GM10248 (cell line): ENCODE measurements around the gene DRC1.

Experiments
- CTCF ChIA-PET: fragments of 300-600 bp; sonication (Branson Sonifier 250); formaldehyde crosslinking; extraction: SDS; loops from one replicate; lab custom pipeline; 2021; ENCODE audit warnings: antibody characterized with exemption; lab: Yijun Ruan, JAX
- POLR2A ChIA-PET: fragments of 350-650 bp; sonication (Branson Sonifier 250); formaldehyde crosslinking; extraction: SDS; loops from one replicate; lab custom pipeline; 2020; ENCODE audit warnings: antibody characterized with exemption; lab: Yijun Ruan, JAX
- DNase-seq: peaks from one replicate; pipeline ENCODE4 v3.0.0; 2012; ENCODE audit errors: extremely low spot score
- CTCF ChIP-seq: IDR thresholded peaks from 2 replicates; pipeline ENCODE4 v1.5.1; 2012; ENCODE audit warnings: mild to moderate bottlenecking, low read depth; ENCODE audit errors: extremely low read depth, missing control alignments, control extremely low read depth

Gene DRC1

DNA sequence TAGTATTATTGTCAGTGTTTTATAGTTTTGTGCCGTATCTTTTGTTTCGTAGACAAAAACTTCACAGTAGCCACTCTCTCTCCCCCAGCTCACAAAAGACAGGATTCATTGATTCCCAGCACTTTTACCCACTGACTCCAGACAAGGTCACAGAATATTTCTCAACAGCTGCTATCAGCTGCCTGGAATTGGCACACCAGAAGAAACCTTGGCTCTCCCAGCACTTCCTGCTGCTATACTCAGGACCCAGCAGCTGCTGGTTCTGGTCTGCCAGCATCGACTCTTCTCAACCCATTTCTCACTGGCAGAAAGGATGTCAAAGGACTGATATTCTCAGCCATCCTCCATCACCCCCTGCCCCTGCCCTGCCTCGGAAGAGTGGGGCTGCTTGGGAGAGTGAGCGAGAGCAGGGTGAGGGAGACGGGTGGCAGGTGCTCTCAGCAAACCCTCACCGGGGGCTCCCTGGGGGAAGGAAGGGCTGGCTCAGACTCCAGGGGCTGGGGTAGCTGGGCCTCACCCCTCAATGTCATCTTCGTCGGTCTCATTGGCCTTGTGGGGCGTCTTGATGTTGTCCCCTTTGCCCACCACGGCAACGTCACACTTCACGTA is 82.3 kb downstream of the DRC1 start:
- ChIA-PET POLR2A (no interaction called here), CTCF (interaction anchor here (1.1 kb wide), 1 partner anchor 14 kb away, joined by 3 read pairs; no protein-coding TSS in a partner anchor)
- no peak for DNase-seq
- no peak for TF ChIP-seq CTCF

GRCh38 chr2:26484579-26484978 is 82.9 kb downstream of the DRC1 start:
- ChIA-PET POLR2A (no interaction called here), CTCF (no interaction called here)
- TF ChIP-seq CTCF: no peak
- DNase-seq: no peak

GRCh38 chr2:26485099-26485498 is 83.4 kb downstream of the DRC1 start:
- ChIA-PET POLR2A (no interaction called here), CTCF (no interaction called here)
- no peak for DNase-seq
- no peak for TF ChIP-seq CTCF

DNA sequence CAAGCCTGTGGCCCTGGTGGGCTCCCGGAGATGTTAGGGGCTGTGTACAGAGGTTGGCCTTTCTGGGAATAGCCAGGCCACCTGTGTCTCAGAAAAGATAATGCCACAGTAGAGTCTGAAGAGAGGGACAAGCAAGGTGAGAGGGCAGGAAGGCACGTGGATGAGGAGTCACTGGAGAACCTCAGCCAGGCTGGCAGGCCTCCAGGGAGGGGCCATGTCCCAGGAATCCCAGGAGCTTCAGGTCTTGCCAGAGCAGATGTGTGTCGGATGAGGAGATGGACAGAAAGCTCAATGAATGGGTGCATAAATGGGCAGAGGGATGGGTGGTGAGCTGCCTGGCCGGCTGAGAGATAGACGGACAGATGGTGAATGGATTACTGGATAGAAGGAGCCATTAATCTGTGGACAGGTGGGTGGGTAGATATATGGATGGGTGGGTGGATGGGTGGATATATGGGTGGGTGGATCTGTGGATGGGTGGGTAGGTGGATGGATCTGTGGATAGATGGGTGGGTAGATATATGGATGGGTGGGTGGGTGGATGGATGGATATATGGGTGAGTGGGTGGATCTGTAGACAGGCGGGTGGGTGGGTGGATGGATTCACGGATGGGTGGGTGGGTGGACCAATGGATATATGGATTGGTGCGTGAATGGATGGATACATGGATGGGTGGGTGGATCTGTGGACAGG is 84.2 kb downstream of the DRC1 start:
- DNase-seq: no peak
- POLR2A ChIA-PET: no interaction called here

DNA sequence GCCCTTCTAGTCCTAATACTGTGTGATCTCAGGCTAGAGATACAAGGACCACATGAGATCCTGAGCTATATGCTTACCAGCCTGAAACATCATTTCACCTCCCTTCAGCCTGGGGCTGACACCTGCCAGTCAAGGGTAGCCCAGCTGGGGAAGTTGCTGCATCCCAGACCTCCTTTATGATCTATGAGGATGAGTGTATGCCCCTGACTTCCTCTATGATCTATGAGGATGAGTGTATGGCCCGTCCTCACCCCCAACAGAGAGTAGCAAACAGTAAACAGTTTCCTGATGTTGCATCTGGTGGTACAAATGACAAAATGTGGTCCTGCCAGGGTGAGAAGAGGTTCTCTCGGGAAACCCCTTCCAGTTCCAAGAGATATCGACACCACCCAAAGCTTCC is 85.1 kb downstream of the DRC1 start:
- CTCF ChIA-PET: interaction anchor here (1.2 kb wide), 1 partner anchor 16 kb away, joined by 3 read pairs; no protein-coding TSS in a partner anchor
- no peak for DNase-seq
- no peak for TF ChIP-seq CTCF
- POLR2A ChIA-PET: no interaction called here

More for the DNA sequence above, 84.2 kb downstream of the DRC1 start:
- CTCF ChIA-PET: interaction anchor here (1.2 kb wide), 1 partner anchor 17 kb away, joined by 3 read pairs; no protein-coding TSS in a partner anchor
- no peak for TF ChIP-seq CTCF

- DNase-seq: no peak
- POLR2A ChIA-PET: no interaction called here
- CTCF ChIA-PET: interaction anchor here (1.2 kb wide), 1 partner anchor 16 kb away, joined by 3 read pairs; no protein-coding TSS in a partner anchor
- TF ChIP-seq CTCF: no peak
Observed at GRCh38 chr2:26487192-26487591, 85.5 kb downstream of the DRC1 start.
